Posterior vena cava (tissue), 2 donors: ENCODE results near the gene MYL11. TPM values are rescaled to one million over a fixed set of nuclear protein-coding genes. Genes with fewer than 3 reads are reported as not detected.
A peak's percentile ranks its signal among the peaks of the same experiment; 100 is the strongest.

Experiments used
- DNase-seq: peaks from one replicate; pipeline ENCODE4 v3.0.0-alpha.2; 2020; ENCODE audit warnings: low spot score
- intact Hi-C, 2 donors: fragments of 100-400 bp; cut with DNase I; formaldehyde crosslinking; loops; one replicate each; pipeline versions ENCODE4 v1.14.1 to v1.14.2; 2022 to 2023
- total RNA-seq, 2 donors: library from RNA; stranded (reverse); fragmentation: NEBNext Ultra II Directional; extraction: Animal tissue kit (Norgen Biotek cat#: 25700); gene quantifications; one replicate each; pipeline ENCODE4 v1.2.1, GENCODE V29; 2021
- donor health status: DM: yes; HTN: yes; CAD: no.
- donor health status: DM: yes; HTN: yes; CAD: no.

MYL11 gene
- total RNA-seq, 2 donors from 2014 or later: not detected

GRCh38 chr16:30352488-30353401 lies 21.9 kb upstream of the MYL11 start:
- no peak for DNase-seq

GRCh38 chr16:30353438-30354129 lies 21.0 kb upstream of the MYL11 start:
- DNase-seq: no peak
- intact Hi-C loops: no loop called here

More at GRCh38 chr16:30352488-30353401, 21.9 kb upstream of the MYL11 start:
- intact Hi-C loops: no loop called here

DNA sequence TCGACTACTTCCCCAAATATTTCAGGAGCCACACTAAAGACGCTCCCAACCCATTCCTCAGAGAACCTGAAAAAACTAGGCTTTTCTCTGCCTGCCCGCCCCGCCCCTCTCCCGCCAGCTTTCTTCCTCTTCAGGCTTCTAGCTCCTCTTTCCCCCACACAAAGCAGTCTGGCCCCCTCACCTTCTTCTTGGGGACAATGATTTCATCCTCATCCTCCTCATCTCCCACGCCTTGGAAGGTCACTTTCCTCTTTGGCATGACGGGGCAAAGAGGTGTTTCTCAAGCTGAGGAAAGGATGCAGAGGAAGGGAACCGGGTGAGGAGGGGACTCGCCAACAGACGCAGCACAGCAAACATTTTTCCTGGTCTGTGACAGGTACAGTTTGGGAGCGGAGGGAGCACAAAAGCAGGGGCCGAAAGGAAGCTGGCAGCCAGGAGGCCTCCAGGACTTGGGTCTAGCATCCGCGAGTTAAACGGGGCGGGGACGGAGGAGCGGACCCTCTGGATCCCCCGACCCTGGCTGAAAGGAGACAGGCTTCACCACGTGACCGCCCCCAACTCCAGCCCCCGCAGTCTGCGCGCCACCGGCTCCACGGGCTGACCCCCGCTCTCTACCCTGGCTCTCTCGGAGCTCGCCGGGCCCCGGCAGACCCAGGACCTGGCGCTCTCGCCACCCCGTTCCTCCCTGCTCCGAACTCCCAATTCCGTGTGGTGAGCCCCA lies 20.0 kb upstream of the MYL11 start:
- no peak for DNase-seq
- intact Hi-C loops: no loop called here

- intact Hi-C loops: no loop called here
- peak; percentile 99 for DNase-seq
Observed at GRCh38 chr16:30355144-30355953, 19.3 kb upstream of the MYL11 start, which contains the start of gene CD2BP2. CD2BP2 (minus strand) TSS chr16:30355308; CDS start chr16:30354681, 627 bp downstream.

- intact Hi-C loops: no loop called here
- DNase-seq: no peak
Observed at GRCh38 chr16:30355954-30356308, 18.7 kb upstream of the MYL11 start.

GRCh38 chr16:30356401-30357084 lies 18.1 kb upstream of the MYL11 start:
- DNase-seq: no peak
- intact Hi-C loops: no loop called here

GRCh38 chr16:30357085-30357714 lies 17.4 kb upstream of the MYL11 start:
- intact Hi-C loops: no loop called here

DNA sequence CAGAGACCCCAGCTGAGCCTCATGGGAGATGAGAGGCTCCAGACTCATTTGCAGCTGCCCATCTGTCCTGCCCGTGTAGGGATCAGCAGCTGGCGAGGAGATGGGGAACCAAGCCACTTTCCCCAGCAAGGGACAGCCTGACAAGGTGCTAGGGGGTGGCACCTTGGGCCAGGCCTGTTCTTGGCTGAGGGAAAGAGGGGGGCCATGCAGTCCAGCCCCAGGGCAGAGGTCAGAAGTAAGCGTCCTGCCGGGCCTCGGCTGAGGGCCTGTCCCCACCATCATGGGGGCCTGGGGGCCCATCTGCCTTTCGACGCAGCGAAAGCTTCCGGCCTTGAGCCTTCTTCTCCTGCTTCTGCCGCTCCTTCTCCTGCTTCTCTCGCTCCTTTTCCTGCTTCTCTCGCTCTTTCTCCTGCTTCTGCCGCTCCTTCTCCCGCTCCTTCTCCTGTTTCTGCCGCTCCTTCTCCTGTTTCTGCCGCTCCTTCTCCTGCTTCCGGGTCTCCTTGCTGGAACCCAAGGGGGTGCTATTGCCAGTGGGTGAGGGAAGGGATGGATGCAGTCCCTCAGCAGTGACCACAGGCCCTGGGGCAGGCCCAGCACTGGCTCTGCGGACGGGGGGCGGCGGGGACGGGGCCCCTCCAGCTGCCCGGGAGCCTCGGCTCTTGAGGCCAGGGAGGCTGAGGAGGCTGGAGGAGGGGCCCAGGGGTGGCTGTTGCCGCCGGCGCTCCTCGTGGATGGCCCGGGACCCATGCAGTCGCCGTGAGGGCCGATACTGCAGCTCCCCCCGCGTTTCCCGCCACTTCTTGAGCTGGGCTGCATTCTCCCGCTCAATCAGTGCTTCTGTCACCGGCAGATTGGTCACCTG lies 16.7 kb upstream of the MYL11 start:
- no peak for DNase-seq
- intact Hi-C loops: no loop called here

More at GRCh38 chr16:30357085-30357714, 17.4 kb upstream of the MYL11 start:
- no peak for DNase-seq

- intact Hi-C loops: no loop called here
- no peak for DNase-seq
Observed at GRCh38 chr16:30358577-30358936, 16.0 kb upstream of the MYL11 start.

GRCh38 chr16:30358990-30359870 lies 15.4 kb upstream of the MYL11 start:
- intact Hi-C loops: no loop called here
- no peak for DNase-seq

- DNase-seq: no peak
- intact Hi-C loops: no loop called here
Observed at GRCh38 chr16:30359871-30360170, 14.8 kb upstream of the MYL11 start.

DNA sequence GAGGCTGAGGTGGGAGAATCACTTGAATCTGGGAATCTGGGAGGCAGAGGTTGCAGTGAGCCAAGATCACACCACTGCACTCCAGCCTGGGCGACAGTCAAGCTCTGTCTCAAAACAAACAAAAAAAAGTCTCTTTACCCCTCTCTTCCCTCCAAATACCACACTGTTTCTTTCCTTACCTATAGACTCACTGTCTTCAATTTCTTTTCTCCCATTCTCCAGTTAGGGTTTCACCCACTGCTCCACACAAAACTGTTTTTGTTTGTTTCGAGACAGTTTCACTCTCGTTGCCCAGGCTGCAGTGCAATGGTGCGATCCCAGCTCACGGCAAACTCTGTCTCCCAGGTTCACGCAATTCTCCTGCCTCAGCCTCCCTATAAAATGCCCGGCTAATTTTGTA lies 13.4 kb upstream of the MYL11 start:
- no peak for DNase-seq
- intact Hi-C loops: no loop called here

DNA sequence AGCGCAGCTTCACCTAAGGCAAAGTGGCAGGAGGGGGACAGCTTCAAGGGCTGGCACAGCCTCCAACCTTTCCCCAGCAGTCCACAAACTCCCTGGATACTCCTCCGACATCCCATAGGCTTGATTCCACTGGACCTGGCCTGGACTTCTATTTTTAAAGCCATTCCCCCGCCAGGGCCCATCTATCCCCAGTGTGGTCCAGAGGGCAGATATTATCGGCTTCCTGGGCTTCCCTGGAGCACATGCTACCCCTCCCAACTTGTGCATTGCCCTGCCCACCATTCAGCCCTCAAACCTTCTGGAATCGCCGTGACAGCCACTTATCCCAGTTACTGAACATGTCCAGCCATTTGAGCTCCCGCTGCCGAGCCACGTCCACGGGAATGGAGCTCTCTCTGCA lies 9.4 kb upstream of the MYL11 start:
- intact Hi-C loops: no loop called here
- no peak for DNase-seq

- DNase-seq: no peak
- intact Hi-C loops: no loop called here
Observed at GRCh38 chr16:30366511-30366910, 8.1 kb upstream of the MYL11 start.

DNA sequence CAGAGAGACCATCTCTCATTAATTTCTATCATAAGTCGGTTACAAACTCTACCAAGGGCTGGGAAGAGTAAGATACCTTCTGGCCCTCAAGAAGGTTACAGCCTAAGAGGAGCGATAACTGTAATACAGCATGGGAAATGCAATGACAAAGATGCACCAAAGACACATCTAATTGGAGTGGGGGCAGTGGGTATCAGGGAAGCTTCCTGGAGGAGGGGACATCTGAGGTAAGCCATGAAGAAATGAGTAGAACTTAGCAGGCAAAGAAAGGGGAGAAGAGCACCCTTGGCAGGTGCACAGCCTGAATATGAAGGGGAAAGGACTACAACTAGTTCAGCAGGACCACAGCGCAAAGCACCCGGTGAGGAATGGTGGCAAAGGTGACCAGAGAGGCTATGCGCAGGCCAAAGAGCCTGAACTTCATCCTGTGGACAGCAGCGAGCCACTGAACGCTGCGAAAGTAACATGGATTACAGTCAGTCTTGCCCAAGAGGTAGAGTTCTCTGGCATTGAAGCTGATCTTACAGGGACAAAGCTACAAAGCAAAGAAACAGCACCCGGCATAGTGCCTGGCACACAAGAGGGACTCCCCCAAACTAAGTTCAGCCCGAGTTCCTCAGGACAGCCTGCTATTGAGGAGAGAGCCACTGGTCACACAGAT lies 7.1 kb upstream of the MYL11 start:
- no peak for DNase-seq
- intact Hi-C loops: no loop called here
